Measurements from ENCODE around the gene UBE4B.

DNA sequence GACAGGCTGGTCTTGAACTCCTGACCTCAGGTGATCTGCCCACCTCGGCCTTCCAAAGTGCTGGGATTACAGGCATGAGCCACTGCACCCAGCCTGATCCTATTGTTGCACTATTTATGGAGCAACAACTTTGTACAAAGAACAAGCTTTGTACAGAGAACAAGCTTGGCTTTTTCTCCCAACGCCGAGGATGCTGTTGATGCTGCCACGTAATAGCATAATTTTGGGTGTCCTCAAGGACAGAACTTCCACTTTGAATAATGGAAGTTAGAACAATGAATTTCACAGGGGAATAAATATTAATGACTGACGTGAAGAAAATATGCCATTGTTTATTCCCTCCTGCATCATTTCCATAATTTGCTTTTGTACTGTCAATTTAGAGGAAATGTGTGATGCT lies 48.5 kb upstream of the UBE4B start:
- TF ChIP-seq EZH2 (IDR thresholded peaks at IDR 0.05; ENCODE audit: insufficient read depth, poor library complexity, severe bottlenecking) (no peak), EZH2phosphoT487 (IDR thresholded peaks at IDR 0.05; ENCODE audit: insufficient read depth, low read depth) (no peak)

Measured in GM23248 (cell line).